ENCODE measurements around the gene DPP6. TPM values are rescaled to one million over a fixed set of nuclear protein-coding genes. Genes with fewer than 3 reads are reported as not detected.
A peak's percentile ranks its signal among the peaks of the same experiment; 100 is the strongest.

Gene DPP6
- total and polyA plus RNA-seq, 9 of the 15 experiments (the other 6 are each of a cell fraction or from before 2014, with no cell fraction given) = not detected

- TF ChIP-seq SP2 (IDR thresholded peaks at IDR 0.05; ENCODE audit: extremely low read depth, low read depth, low read length, poor library complexity, severe bottlenecking) = no peak
- TF ChIP-seq LARP7 (IDR thresholded peaks at IDR 0.05) = peak; percentile 11; the same call in 1 of the 2 replicates
- TF ChIP-seq SREBF1 (IDR thresholded peaks at IDR 0.05; ENCODE audit: borderline replicate concordance, low read depth, low read length) = no peak
- no peak for TF ChIP-seq TGIF2 (CRISPR knock-in tag; IDR thresholded peaks at IDR 0.05)
- peak; percentile 89 for TF ChIP-seq FOSL1 (tag; conservative IDR thresholded peaks at IDR 0.05)
- TF ChIP-seq TFAP4 (CRISPR knock-in tag; IDR thresholded peaks at IDR 0.05; ENCODE audit: borderline replicate concordance) = peak; percentile 95
- TF ChIP-seq NONO (IDR thresholded peaks at IDR 0.05; ENCODE audit: low read depth in 2 of 2, low read length in 1 of 2) = peak in 1 of 2 experiments; percentile 63; a peak in 1 of 4 replicates
- TF ChIP-seq CAMTA2 (CRISPR knock-in tag; conservative IDR thresholded peaks at IDR 0.05) = no peak
- TF ChIP-seq CBFB (CRISPR knock-in tag; IDR thresholded peaks at IDR 0.05) = 0 out of 2 replicates have a peak, but pooled peaks have one; percentile 51
- no peak for TF ChIP-seq ZNF79 (CRISPR knock-in tag; IDR thresholded peaks at IDR 0.05; ENCODE audit: low read depth)
- peak; percentile 93; the same call in 1 of the 2 replicates for TF ChIP-seq MTA3 (IDR thresholded peaks at IDR 0.05; ENCODE audit: borderline replicate concordance)
- no peak for TF ChIP-seq ZNF512 (tag; IDR thresholded peaks at IDR 0.05)
- TF ChIP-seq ZNF212 (CRISPR knock-in tag; IDR thresholded peaks at IDR 0.05) = no peak; the same call in 1 of the 2 replicates
- no peak; the same call in 1 of the 2 replicates for TF ChIP-seq ZNF436 (CRISPR knock-in tag; IDR thresholded peaks at IDR 0.05)
- no peak for TF ChIP-seq ZNF318 (IDR thresholded peaks at IDR 0.05; ENCODE audit: borderline replicate concordance in 1 of 2, low read depth in 1 of 2)
- no peak for TF ChIP-seq PTTG1 (tag; IDR thresholded peaks at IDR 0.05; ENCODE audit: low read depth)
- peak; percentile 68; the same call in 1 of the 2 replicates for TF ChIP-seq ZNF274 (IDR thresholded peaks at IDR 0.05; ENCODE audit: borderline replicate concordance, low read depth, low read length)
These were observed 624.4 kb downstream of the DPP6 start (continued) for GRCh38 chr7:154676422-154677073.
